Mucosa of gallbladder (tissue), 1 donor: ENCODE measurements around the gene RAB23. TPM values are rescaled to one million over a fixed set of nuclear protein-coding genes. Genes with fewer than 3 reads are reported as not detected.

Source experiments
- total RNA-seq: library from RNA; stranded (reverse); gene quantifications from one replicate; pipeline ENCODE4 v1.2.1, GENCODE V29; 2021
- donor health status: DM: no; HTN: no; CAD: no.

RAB23 gene
- total RNA-seq, 1 donor from 2014 or later: 38.7 TPM

Other genes starting within 250 kb of the RAB23 start
- gene KIAA1586, start 175.6 kb downstream of the RAB23 start, total RNA-seq: 8.2 TPM
- gene ZNF451, start 132.1 kb downstream of the RAB23 start, total RNA-seq: 41.5 TPM
- gene BAG2, start 50.0 kb downstream of the RAB23 start, total RNA-seq: 19.9 TPM
- gene PRIM2, start 95.3 kb upstream of the RAB23 start, total RNA-seq: 10.5 TPM